A673 (cell line): Measurements from ENCODE around the gene CSPG4.
"Not testable (repeated sequence)": the region's sequence is repeated elsewhere in the genome, so short reads cannot be mapped to it uniquely, and the experiment has no call there.

Experiments used
- CTCF ChIP-seq: fragments of 300-800, 200-600 bp; sonication (generic); conservative IDR thresholded peaks from 2 replicates; pipeline ENCODE4 v1.5.1; 2017; ENCODE audit warnings: low read depth, mild to moderate bottlenecking, antibody characterized with exemption, low read length, moderate library complexity, mixed read lengths
- EZH2 ChIP-seq: fragments of 200-600 bp; sonication (generic); IDR thresholded peaks from 2 replicates; pipeline ENCODE4 v1.6.1; 2017; ENCODE audit warnings: borderline replicate concordance, low read depth, mild to moderate bottlenecking, mixed read lengths, antibody characterized with exemption, low read length; ENCODE audit not compliant: poor library complexity, severe bottlenecking

GRCh38 chr15:75715312-75715832 lies 2.7 kb upstream of the CSPG4 start:
- not testable (repeated sequence) for TF ChIP-seq CTCF, EZH2
